ENCODE data around the gene ZNHIT3. TPM values are rescaled to one million over a fixed set of nuclear protein-coding genes. Genes with fewer than 3 reads are reported as not detected.

Gene ZNHIT3
- total and polyA plus RNA-seq, 2 experiments from 2014 or later: 50.5 to 128 TPM

- TF ChIP-seq JUNB (IDR thresholded peaks at IDR 0.05; ENCODE audit: unreplicated experiment) (no peak), POLR2AphosphoS5 (IDR thresholded peaks at IDR 0.05; ENCODE audit: low read depth) (no peak), EZH2 (IDR thresholded peaks at IDR 0.05; ENCODE audit: low read depth, unreplicated experiment) (no peak)
- H3K4me1 ChIP-seq (ENCODE audit: insufficient read depth): no peaks in the 10 kb centered on the region
- H3F3A ChIP-seq (replicated peaks; ENCODE audit: low read depth): no peaks in the 10 kb centered on the region
- H2AFZ ChIP-seq: no peak overlapping the region
- DNase-seq (ENCODE audit: low spot score) (no peak), ATAC-seq (no peak)
- no peaks in the 10 kb centered on the region for H3K27me3 ChIP-seq (ENCODE audit: insufficient read depth)
- H3K27me3 Mint-ChIP-seq (ENCODE audit: insufficient read depth, low read depth, poor library complexity): peaks cover 9% of the 10 kb centered on the region
- peaks cover 4% of the 10 kb centered on the region for H4K20me1 ChIP-seq (replicated peaks; ENCODE audit: insufficient read depth)
- H3K4me2 ChIP-seq: no peak overlapping the region
- H3K36me3 Mint-ChIP-seq (ENCODE audit: low read depth): peaks cover 93% of the 10 kb centered on the region
- H3K4me1 Mint-ChIP-seq: no peaks in the 10 kb centered on the region
- no peak overlapping the region for H3K27ac ChIP-seq (ENCODE audit: low read depth)
- H3K4me3 ChIP-seq: no peak overlapping the region
- H3K4me3 Mint-ChIP-seq: no peak overlapping the region
- no peak overlapping the region for H3K27ac Mint-ChIP-seq
- H3K9me3 Mint-ChIP-seq: no peaks in the 10 kb centered on the region
- no peaks in the 10 kb centered on the region for H3K9me2 ChIP-seq (ENCODE audit: insufficient read depth)
- H3K79me2 ChIP-seq (replicated peaks; ENCODE audit: insufficient read depth): no peaks in the 10 kb centered on the region
- peaks cover 12% of the 10 kb centered on the region for H3K36me3 ChIP-seq (ENCODE audit: insufficient read depth)
Measured at GRCh38 chr17:36506831-36507230, 20.4 kb downstream of the ZNHIT3 start.

- H3K27me3 ChIP-seq (ENCODE audit: insufficient read depth): no peaks in the 10 kb centered on the region
- H3K4me1 ChIP-seq (ENCODE audit: insufficient read depth): no peaks in the 10 kb centered on the region
- peaks cover 4% of the 10 kb centered on the region for H4K20me1 ChIP-seq (replicated peaks; ENCODE audit: insufficient read depth)
- H3K79me2 ChIP-seq (replicated peaks; ENCODE audit: insufficient read depth): no peaks in the 10 kb centered on the region
- H3F3A ChIP-seq (replicated peaks; ENCODE audit: low read depth): no peaks in the 10 kb centered on the region
- H2AFZ ChIP-seq: no peak overlapping the region
- peaks cover 94% of the 10 kb centered on the region for H3K36me3 Mint-ChIP-seq (ENCODE audit: low read depth)
- peaks cover 12% of the 10 kb centered on the region for H3K27me3 Mint-ChIP-seq (ENCODE audit: insufficient read depth, low read depth, poor library complexity)
- H3K4me3 ChIP-seq: no peak overlapping the region
- H3K4me3 Mint-ChIP-seq: no peak overlapping the region
- H3K4me1 Mint-ChIP-seq: no peaks in the 10 kb centered on the region
- no peaks in the 10 kb centered on the region for H3K9me2 ChIP-seq (ENCODE audit: insufficient read depth)
- H3K9me3 Mint-ChIP-seq: no peaks in the 10 kb centered on the region
- H3K27ac Mint-ChIP-seq: no peak overlapping the region
- DNase-seq (ENCODE audit: low spot score) (no peak), ATAC-seq (no peak)
- no peak overlapping the region for H3K4me2 ChIP-seq
- peaks cover 11% of the 10 kb centered on the region; the same call in 1 of the 2 replicates for H3K36me3 ChIP-seq (ENCODE audit: insufficient read depth)
- no peak overlapping the region for H3K27ac ChIP-seq (ENCODE audit: low read depth)
- TF ChIP-seq STAT1 (IDR thresholded peaks at IDR 0.05; ENCODE audit: unreplicated experiment) (no peak), EZH2 (IDR thresholded peaks at IDR 0.05; ENCODE audit: low read depth, unreplicated experiment) (no peak), NANOG (IDR thresholded peaks at IDR 0.05; ENCODE audit: borderline replicate concordance) (no peak), ZNF462 (CRISPR knock-in tag; IDR thresholded peaks at IDR 0.05) (no peak), EZH2phosphoT487 (IDR thresholded peaks at IDR 0.05; ENCODE audit: unreplicated experiment) (no peak), ZNF331 (CRISPR knock-in tag; IDR thresholded peaks at IDR 0.05; ENCODE audit: low read depth) (no peak), POLR2AphosphoS5 (IDR thresholded peaks at IDR 0.05; ENCODE audit: low read depth) (no peak), CTCF (conservative IDR thresholded peaks at IDR 0.05; ENCODE audit: low read depth in 2 of 2) (no peak), ZNF114 (CRISPR knock-in tag; IDR thresholded peaks at IDR 0.05) (no peak), REST (IDR thresholded peaks at IDR 0.05; ENCODE audit: unreplicated experiment) (no peak)
Measured at GRCh38 chr17:36507266-36507665, 20.8 kb downstream of the ZNHIT3 start.
